MM.1S (cell line): Measurements from ENCODE around the gene DLG5.

Experiments
- DNase-seq: peaks from one replicate; pipeline ENCODE4 v3.0.0-alpha.2; 2015
- H2AFZ ChIP-seq: fragments of 300-600 bp; sonication (generic); 2 replicates; pipeline ENCODE4 v1.6.0; 2016; ENCODE audit warnings: antibody characterized with exemption, low read length
- H3F3A ChIP-seq: fragments of 300-600 bp; sonication (generic); 2 replicates; pipeline ENCODE4 v1.6.1; 2016; ENCODE audit warnings: mild to moderate bottlenecking, antibody characterized with exemption, low read length, moderate library complexity, mixed read lengths; ENCODE audit not compliant: insufficient read depth
- H3K27ac ChIP-seq: fragments of 300-600 bp; sonication (generic); 2 replicates; pipeline ENCODE4 v1.5.1; 2016; ENCODE audit warnings: mild to moderate bottlenecking, low read length
- H3K27me3 ChIP-seq: fragments of 300-600 bp; sonication (generic); replicated peaks from 2 replicates; pipeline ENCODE4 v1.6.0; 2016; ENCODE audit warnings: low read length; ENCODE audit not compliant: insufficient read depth
- H3K36me3 ChIP-seq: fragments of 300-600 bp; sonication (generic); replicated peaks from 2 replicates; pipeline ENCODE4 v1.6.1; 2016; ENCODE audit warnings: mild to moderate bottlenecking, low read length, mixed read lengths; ENCODE audit not compliant: insufficient read depth
- H3K4me1 ChIP-seq: fragments of 300-600 bp; sonication (generic); 2 replicates; pipeline ENCODE4 v1.6.1; 2016; ENCODE audit warnings: low read length, mixed read lengths
- H3K4me2 ChIP-seq: fragments of 300-600 bp; sonication (generic); 2 replicates; pipeline ENCODE4 v1.6.0; 2016; ENCODE audit warnings: low read depth, low read length
- H3K4me3 ChIP-seq: fragments of 300-600 bp; sonication (generic); 2 replicates; pipeline ENCODE4 v1.5.1; 2016; ENCODE audit warnings: low read length, mixed read lengths
- H3K79me2 ChIP-seq: fragments of 300-600 bp; sonication (generic); 2 replicates; pipeline ENCODE4 v1.6.1; 2016; ENCODE audit warnings: mixed run types, low read length, mixed read lengths
- H3K9ac ChIP-seq: fragments of 300-600 bp; sonication (generic); 2 replicates; pipeline ENCODE4 v1.6.1; 2016; ENCODE audit warnings: low read length, mixed read lengths
- H3K9me2 ChIP-seq: fragments of 300-600 bp; sonication (generic); replicated peaks from 2 replicates; pipeline ENCODE4 v1.6.1; 2016; ENCODE audit warnings: mild to moderate bottlenecking, low read length, mixed read lengths; ENCODE audit not compliant: insufficient read depth
- H3K9me3 ChIP-seq: fragments of 300-600 bp; sonication (generic); replicated peaks from 2 replicates; pipeline ENCODE4 v1.6.1; 2016; ENCODE audit warnings: mild to moderate bottlenecking, low read length, mixed read lengths; ENCODE audit not compliant: insufficient read depth
- H4K20me1 ChIP-seq: fragments of 300-600 bp; sonication (generic); 2 replicates; pipeline ENCODE4 v1.6.1; 2016; ENCODE audit warnings: mild to moderate bottlenecking, low read length, moderate library complexity, mixed read lengths; ENCODE audit not compliant: insufficient read depth
- CTCF ChIP-seq: fragments of 300-600 bp; sonication (generic); IDR thresholded peaks from 2 replicates; pipeline ENCODE4 v1.5.1; 2016; ENCODE audit warnings: antibody characterized with exemption, low read length, mixed read lengths
- EZH2 ChIP-seq: fragments of 300-600 bp; sonication (generic); optimal IDR thresholded peaks from 2 replicates; pipeline ENCODE3; 2017; ENCODE audit warnings: low read depth, mild to moderate bottlenecking, antibody characterized with exemption, low read length, mixed read lengths
- EZH2phosphoT487 ChIP-seq: fragments of 300-600 bp; sonication (generic); IDR thresholded peaks from 2 replicates; pipeline ENCODE4 v1.6.1; 2018; ENCODE audit warnings: antibody characterized with exemption, low read length

DLG5 gene

GRCh38 chr10:77873536-77874380 lies 52.8 kb downstream of the DLG5 start:
- peaks cover 13% of the 10 kb centered on the region for H3K79me2 ChIP-seq
- H3K4me2 ChIP-seq, result no peak overlapping the region
- DNase-seq, result no peak

GRCh38 chr10:77872947-77873535 lies 53.5 kb downstream of the DLG5 start:
- H3K4me2 ChIP-seq, result no peak overlapping the region
- H3K79me2 ChIP-seq, result peaks cover 13% of the 10 kb centered on the region; the same call in 1 of the 2 replicates
- no peaks in the 10 kb centered on the region for H3F3A ChIP-seq
- no peak for DNase-seq
- H4K20me1 ChIP-seq, result no peaks in the 10 kb centered on the region
- no peaks in the 10 kb centered on the region for H3K27me3 ChIP-seq
- no peaks in the 10 kb centered on the region for H3K4me1 ChIP-seq
- no peaks in the 10 kb centered on the region for H3K9me3 ChIP-seq
- TF ChIP-seq CTCF (no peak), EZH2 (no peak), EZH2phosphoT487 (no peak)
- H3K27ac ChIP-seq, result no peak overlapping the region
- no peak overlapping the region for H2AFZ ChIP-seq
- no peaks in the 10 kb centered on the region for H3K9me2 ChIP-seq
- no peaks in the 10 kb centered on the region for H3K36me3 ChIP-seq
- H3K4me3 ChIP-seq, result no peak overlapping the region
- H3K9ac ChIP-seq, result no peak overlapping the region

More at GRCh38 chr10:77873536-77874380, 52.8 kb downstream of the DLG5 start:
- H4K20me1 ChIP-seq, result no peaks in the 10 kb centered on the region
- H3K27me3 ChIP-seq, result no peaks in the 10 kb centered on the region
- H3K9me2 ChIP-seq, result no peaks in the 10 kb centered on the region
- H3K4me3 ChIP-seq, result no peak overlapping the region
- no peaks in the 10 kb centered on the region for H3K4me1 ChIP-seq
- no peak overlapping the region for H2AFZ ChIP-seq
- H3K9ac ChIP-seq, result no peak overlapping the region
- H3K27ac ChIP-seq, result no peak overlapping the region
- TF ChIP-seq EZH2, result no peak
- no peak for TF ChIP-seq EZH2phosphoT487
- no peak for TF ChIP-seq CTCF
- no peaks in the 10 kb centered on the region for H3K36me3 ChIP-seq
- no peaks in the 10 kb centered on the region for H3K9me3 ChIP-seq
- H3F3A ChIP-seq, result no peaks in the 10 kb centered on the region

GRCh38 chr10:77872151-77872946 lies 54.2 kb downstream of the DLG5 start:
- no peaks in the 10 kb centered on the region for H3K36me3 ChIP-seq
- H3K27ac ChIP-seq, result no peak overlapping the region
- no peaks in the 10 kb centered on the region for H3F3A ChIP-seq
- H3K4me3 ChIP-seq, result no peak overlapping the region
- H3K9ac ChIP-seq, result no peak overlapping the region
- H3K27me3 ChIP-seq, result no peaks in the 10 kb centered on the region
- no peak overlapping the region for H2AFZ ChIP-seq
- H3K9me2 ChIP-seq, result no peaks in the 10 kb centered on the region
- H3K4me2 ChIP-seq, result no peak overlapping the region
- H3K79me2 ChIP-seq, result peaks cover 13% of the 10 kb centered on the region; the same call in 1 of the 2 replicates
- TF ChIP-seq EZH2 (no peak), CTCF (no peak), EZH2phosphoT487 (no peak)
- H3K9me3 ChIP-seq, result no peaks in the 10 kb centered on the region
- DNase-seq, result no peak
- no peaks in the 10 kb centered on the region for H4K20me1 ChIP-seq
- H3K4me1 ChIP-seq, result no peaks in the 10 kb centered on the region
